CD4-positive, alpha-beta T cell (primary cell): Measurements from ENCODE around the gene TOMM22. TPM values are rescaled to one million over a fixed set of nuclear protein-coding genes. Genes with fewer than 3 reads are reported as not detected.

Experiments
- ATAC-seq: fragments of 200-7000 bp; cut with Tn5 transposase; one replicate; pipeline ENCODE4 v1.10.0; 2022; ENCODE audit warnings: mild to moderate bottlenecking; ENCODE audit not compliant: poor library complexity
- CTCF ChIA-PET: fragments of 350-600 bp; sonication (Branson Sonifier 250); formaldehyde crosslinking; loops from one replicate; lab custom pipeline; 2021; ENCODE audit warnings: antibody characterized with exemption, inconsistent platforms; lab: Charles Lee
- POLR2A ChIA-PET: fragments of 350-600 bp; sonication (Branson Sonifier 250); formaldehyde crosslinking; loops from one replicate; lab custom pipeline; 2021; ENCODE audit warnings: antibody characterized with exemption, inconsistent platforms; lab: Charles Lee
- DNase-seq, 14 experiments: peaks; one replicate each; pipeline ENCODE4 v3.0.0-alpha.2; 2013 to 2020; ENCODE audit warnings: mixed read lengths in 2 of 14
- H3K27ac ChIP-seq, 2 donors: one replicate each; pipeline versions ENCODE4 v1.5.1 to v1.7.0; 2013; ENCODE audit warnings: low read length in 2 of 2, low read depth in 1 of 2, mild to moderate bottlenecking in 1 of 2
- H3K27me3 ChIP-seq, 2 experiments: 1 replicate in 1 of 2; 2 replicates in 1 of 2; pipeline versions ENCODE4 v1.6.1 to v1.7.0; 2013; ENCODE audit warnings: low read length in 2 of 2, control low read depth in 1 of 2, mild to moderate bottlenecking in 1 of 2, moderate library complexity in 1 of 2; ENCODE audit not compliant: insufficient read depth in 2 of 2, control insufficient read depth in 1 of 2
- H3K36me3 ChIP-seq: one replicate; pipeline ENCODE4 v1.6.1; 2013; ENCODE audit warnings: low read length, control low read depth; ENCODE audit not compliant: insufficient read depth
- H3K4me1 ChIP-seq: one replicate; pipeline ENCODE4 v1.6.1; 2013; ENCODE audit warnings: low read length, control low read depth; ENCODE audit not compliant: insufficient read depth
- H3K4me3 ChIP-seq: one replicate; pipeline ENCODE4 v1.5.1; 2013; ENCODE audit warnings: mild to moderate bottlenecking, low read length, moderate library complexity
- H3K9me3 ChIP-seq, 2 experiments: 1 replicate in 1 of 2; 2 replicates in 1 of 2; pipeline versions ENCODE4 v1.6.1 to v1.7.0; 2013; ENCODE audit warnings: low read length in 2 of 2, mild to moderate bottlenecking in 2 of 2, control low read depth in 1 of 2, moderate library complexity in 1 of 2; ENCODE audit not compliant: control insufficient read depth in 1 of 2, insufficient read depth in 1 of 2
- H3K27ac Mint-ChIP-seq: one replicate; pipeline ENCODE4 v1.8.0; 2020; ENCODE audit warnings: mixed read lengths
- H3K27me3 Mint-ChIP-seq: one replicate; pipeline ENCODE4 v1.8.0; 2021; ENCODE audit warnings: mixed read lengths
- H3K36me3 Mint-ChIP-seq: one replicate; pipeline ENCODE4 v1.8.0; 2021; ENCODE audit warnings: low read depth, mixed read lengths
- H3K4me1 Mint-ChIP-seq: one replicate; pipeline ENCODE4 v1.8.0; 2021; ENCODE audit warnings: low read depth, mixed read lengths
- H3K4me3 Mint-ChIP-seq: one replicate; pipeline ENCODE4 v1.8.0; 2020; ENCODE audit warnings: mild to moderate bottlenecking, mixed read lengths
- H3K9me3 Mint-ChIP-seq: one replicate; pipeline ENCODE4 v1.8.0; 2020; ENCODE audit warnings: mixed read lengths
- intact Hi-C, 2 experiments: fragments of 100-400 bp; cut with DNase I in 1 of 2; cut with micrococcal nuclease in 1 of 2; formaldehyde crosslinking; loops; one replicate each; pipeline versions ENCODE4 v1.15.1 to v1.9.0; 2023 to 2025; cut with DNase I, micrococcal nuclease
- total RNA-seq, 174 experiments: library from RNA in 2 of 174; stranded (reverse) in 2 of 174; gene quantifications; one replicate each; pipeline ENCODE4 v1.2.3 and lab custom pipeline; 2021 to 2026
- TF ChIP-seq, protein P1 (sequence below): fragments of 200-600 bp; IDR thresholded peaks from one replicate; pipeline ENCODE4 v1.8.0; 2022; ENCODE audit warnings: antibody characterized with exemption, mild to moderate bottlenecking

Gene TOMM22
- total RNA-seq, 2 experiments from 2014 or later, result 53.7 to 54.8 TPM

DNA sequence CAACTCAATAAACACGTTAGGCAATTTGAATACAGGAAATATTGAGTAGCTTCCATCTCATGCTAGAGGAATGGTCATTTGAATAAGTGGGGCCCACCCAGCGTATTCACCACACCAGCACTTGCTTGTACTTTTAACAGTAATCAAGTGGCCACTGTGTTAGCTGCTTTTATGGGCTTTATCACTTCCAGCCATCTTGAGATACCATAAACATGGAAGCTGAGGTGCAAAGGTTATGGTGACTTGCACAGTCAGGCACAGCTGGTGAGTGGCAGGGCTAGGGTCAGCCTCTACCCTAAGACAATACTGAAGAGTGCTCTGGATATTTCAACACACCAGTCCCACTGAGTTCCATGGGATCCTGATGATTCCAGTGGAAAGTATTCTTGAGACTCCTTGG is 12.3 kb downstream of the TOMM22 start:
- no peak overlapping the region for H3K27ac ChIP-seq
- H3K27me3 Mint-ChIP-seq, result no peaks in the 10 kb centered on the region
- peaks cover 23% of the 10 kb centered on the region for H3K36me3 ChIP-seq
- H3K36me3 Mint-ChIP-seq, result peaks cover 76% of the 10 kb centered on the region
- CTCF ChIA-PET, result interaction anchor here (1.7 kb wide), 1 partner anchor 12 kb away, joined by 9 read pairs; the partner anchor contains the start of gene TOMM22
- peaks cover 35% of the 10 kb centered on the region for H3K4me1 ChIP-seq
- no peak overlapping the region for H3K27ac Mint-ChIP-seq
- no peak overlapping the region for H3K4me3 Mint-ChIP-seq
- peaks cover 58% of the 10 kb centered on the region for H3K4me1 Mint-ChIP-seq
- ATAC-seq, result no peak
- DNase-seq, result no peak
- H3K9me3 ChIP-seq, result no peaks in the 10 kb centered on the region
- TF ChIP-seq, protein P1, sequence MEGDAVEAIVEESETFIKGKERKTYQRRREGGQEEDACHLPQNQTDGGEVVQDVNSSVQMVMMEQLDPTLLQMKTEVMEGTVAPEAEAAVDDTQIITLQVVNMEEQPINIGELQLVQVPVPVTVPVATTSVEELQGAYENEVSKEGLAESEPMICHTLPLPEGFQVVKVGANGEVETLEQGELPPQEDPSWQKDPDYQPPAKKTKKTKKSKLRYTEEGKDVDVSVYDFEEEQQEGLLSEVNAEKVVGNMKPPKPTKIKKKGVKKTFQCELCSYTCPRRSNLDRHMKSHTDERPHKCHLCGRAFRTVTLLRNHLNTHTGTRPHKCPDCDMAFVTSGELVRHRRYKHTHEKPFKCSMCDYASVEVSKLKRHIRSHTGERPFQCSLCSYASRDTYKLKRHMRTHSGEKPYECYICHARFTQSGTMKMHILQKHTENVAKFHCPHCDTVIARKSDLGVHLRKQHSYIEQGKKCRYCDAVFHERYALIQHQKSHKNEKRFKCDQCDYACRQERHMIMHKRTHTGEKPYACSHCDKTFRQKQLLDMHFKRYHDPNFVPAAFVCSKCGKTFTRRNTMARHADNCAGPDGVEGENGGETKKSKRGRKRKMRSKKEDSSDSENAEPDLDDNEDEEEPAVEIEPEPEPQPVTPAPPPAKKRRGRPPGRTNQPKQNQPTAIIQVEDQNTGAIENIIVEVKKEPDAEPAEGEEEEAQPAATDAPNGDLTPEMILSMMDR, result no peak
- no peaks in the 10 kb centered on the region for H3K27me3 ChIP-seq
- intact Hi-C loops, result loop anchor here in 1 of 2 experiments (10.0 kb wide), 1 partner anchor 289 kb away; no protein-coding TSS in a partner anchor
- no peaks in the 10 kb centered on the region for H3K9me3 Mint-ChIP-seq
- no peak overlapping the region for H3K4me3 ChIP-seq
- POLR2A ChIA-PET, result interaction anchor here (0.6 kb wide), 1 partner anchor 1326 kb away, joined by 4 read pairs; no protein-coding TSS in a partner anchor

DNA sequence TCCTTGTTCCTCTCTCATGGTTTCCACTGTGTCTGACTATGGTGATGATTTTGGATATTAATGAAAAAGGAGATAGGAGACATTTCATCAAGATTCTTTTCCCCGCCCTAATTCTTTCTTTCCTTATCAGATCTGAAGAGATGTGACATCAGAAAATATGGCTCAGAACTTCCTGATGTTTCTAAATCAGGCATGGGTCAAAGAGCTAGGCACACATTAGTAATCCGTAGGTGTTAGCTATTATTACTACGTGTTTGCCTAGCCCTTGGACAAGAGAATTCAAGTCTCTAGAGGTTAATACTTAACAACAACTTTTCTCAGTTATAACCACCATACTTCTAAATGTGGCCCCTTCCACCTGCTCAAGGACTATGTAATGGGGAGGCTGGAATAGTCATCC is 13.2 kb downstream of the TOMM22 start:
- Histone ChIP-seq H3K4me3 (no peak overlapping the region), H3K36me3 (peaks cover 19% of the 10 kb centered on the region), H3K4me1 (peaks cover 44% of the 10 kb centered on the region), H3K27ac (peak overlapping the region in 1 of 2 donors; percentile 0), H3K9me3 (no peaks in the 10 kb centered on the region), H3K27me3 (no peaks in the 10 kb centered on the region)
- DNase-seq (no peak), ATAC-seq (no peak)
- no peaks in the 10 kb centered on the region for H3K9me3 Mint-ChIP-seq
- H3K4me3 Mint-ChIP-seq, result no peak overlapping the region
- H3K36me3 Mint-ChIP-seq, result peaks cover 74% of the 10 kb centered on the region
- peak overlapping the region; percentile 37 for H3K27ac Mint-ChIP-seq
- ChIA-PET POLR2A (interaction anchor here (1.1 to 3.9 kb wide), 2 partner anchors 12 to 13 kb away, joined by 3 to 23 read pairs; partner anchors contain the start of gene GTPBP1), CTCF (interaction anchor here (6.3 kb wide), 1 partner anchor 12 kb away, joined by 58 read pairs; the partner anchor contains the start of gene TOMM22)
- no peaks in the 10 kb centered on the region for H3K27me3 Mint-ChIP-seq
- peaks cover 67% of the 10 kb centered on the region for H3K4me1 Mint-ChIP-seq
- intact Hi-C loops, result loop anchor here in 1 of 2 experiments (10.0 kb wide), 1 partner anchor 290 kb away; no protein-coding TSS in a partner anchor
- TF ChIP-seq, protein P1, result no peak

DNA sequence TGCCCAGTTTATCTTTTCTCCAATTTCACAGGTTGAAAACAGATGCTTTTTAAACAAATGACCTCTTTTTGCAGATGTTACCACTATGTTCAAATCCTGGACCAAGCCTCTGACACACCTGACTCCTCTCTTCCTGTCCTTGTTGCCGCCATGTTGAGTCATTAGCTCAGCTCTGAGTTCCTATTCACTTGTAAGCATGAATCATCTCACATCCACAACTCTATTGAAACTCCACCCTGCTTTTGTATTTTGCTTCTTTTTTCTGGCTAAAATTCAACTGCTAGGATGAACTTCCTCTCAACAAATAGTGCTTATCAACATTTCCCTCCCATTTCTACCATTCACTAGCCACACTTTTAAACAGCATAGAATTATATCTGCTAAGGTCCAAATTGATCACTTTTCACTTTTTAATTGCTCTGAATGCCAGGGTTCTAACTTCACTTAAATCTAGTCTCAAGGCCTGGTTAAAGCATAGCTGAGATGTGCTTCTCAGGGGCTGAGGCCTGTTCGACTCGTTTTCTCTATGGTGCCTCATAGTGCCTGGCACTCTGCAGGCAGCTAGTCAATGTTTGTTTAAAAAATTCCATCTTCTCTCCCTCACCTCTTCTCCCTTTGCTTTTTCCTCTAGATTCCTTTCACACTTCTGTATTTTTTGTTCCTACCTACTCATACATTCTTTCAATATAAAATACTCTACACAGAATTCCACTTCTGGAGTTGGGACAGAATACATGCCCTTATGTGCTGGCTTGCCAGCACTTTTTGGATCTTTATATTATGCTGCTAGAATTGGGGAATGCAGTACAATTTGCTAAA is 15.1 kb downstream of the TOMM22 start:
- Mint-ChIP-seq H3K27ac (peak overlapping the region; percentile 100), H3K4me3 (peak overlapping the region; percentile 95), H3K27me3 (peaks cover 5% of the 10 kb centered on the region), H3K4me1 (peaks cover 72% of the 10 kb centered on the region), H3K36me3 (peaks cover 78% of the 10 kb centered on the region), H3K9me3 (no peaks in the 10 kb centered on the region)
- Histone ChIP-seq H3K4me3 (no peak overlapping the region), H3K9me3 (no peaks in the 10 kb centered on the region), H3K27ac (peak overlapping the region in 1 of 2 donors; percentile 18), H3K4me1 (peaks cover 55% of the 10 kb centered on the region), H3K27me3 (no peaks in the 10 kb centered on the region), H3K36me3 (peaks cover 12% of the 10 kb centered on the region)
- TF ChIP-seq, protein P1, result no peak
- ChIA-PET POLR2A (interaction anchor here (3.9 to 4.9 kb wide), 2 partner anchors 10 to 14 kb away, joined by 23 to 66 read pairs; partner anchors contain the start of genes GTPBP1 and TOMM22), CTCF (interaction anchor here (1.0 to 6.3 kb wide), 4 partner anchors 9 to 72 kb away, joined by 3 to 58 read pairs (median 4); partner anchors contain the start of genes GTPBP1 and TOMM22)
- intact Hi-C loops, result loop anchor here in 1 of 2 experiments (10.0 kb wide), 1 partner anchor 292 kb away; no protein-coding TSS in a partner anchor
- no peak for ATAC-seq
- DNase-seq, result peak in 10 of 14 experiments; percentile 12 to 68 (median 37)
